HepG2 (cell line): ENCODE data around the gene PDZD4. TPM values are rescaled to one million over a fixed set of nuclear protein-coding genes. Genes with fewer than 3 reads are reported as not detected.

Experiments
- EHMT2 ChIP-seq: fragments of 200-600 bp; sonication (generic); IDR thresholded peaks from 2 replicates; pipeline ENCODE4 v1.7.0; 2017; ENCODE audit warnings: antibody characterized with exemption, low read depth, low read length, borderline replicate concordance
- FOXA3 ChIP-seq: IDR thresholded peaks from 2 replicates; pipeline ENCODE4 v1.6.1; 2016; ENCODE audit warnings: missing genetic modification reagents, missing compliant biosample characterization
- FOXP4 ChIP-seq: sonication (generic); formaldehyde crosslinking; IDR thresholded peaks from 2 replicates; pipeline ENCODE4 v1.4.0; 2020; ENCODE audit warnings: missing genetic modification reagents
- GPBP1L1 ChIP-seq: sonication (generic); formaldehyde crosslinking; IDR thresholded peaks from 2 replicates; pipeline ENCODE4 v1.5.0; 2020; ENCODE audit warnings: mild to moderate bottlenecking, missing genetic modification reagents
- GPN1 ChIP-seq: sonication (generic); formaldehyde crosslinking; IDR thresholded peaks from 2 replicates; pipeline ENCODE4 v1.5.1; 2020; ENCODE audit warnings: missing genetic modification reagents, borderline replicate concordance
- NR1H2 ChIP-seq: sonication (generic); formaldehyde crosslinking; IDR thresholded peaks from 2 replicates; pipeline ENCODE4 v1.8.1; 2022; ENCODE audit warnings: low read depth, missing genetic modification reagents, borderline replicate concordance
- POLR2AphosphoS2 ChIP-seq: IDR thresholded peaks from 2 replicates; pipeline ENCODE4 v1.6.1; 2011; ENCODE audit warnings: low read depth, low read length, improper control_type of control experiment
- RARA ChIP-seq: IDR thresholded peaks from 2 replicates; pipeline ENCODE4 v1.6.1; 2016; ENCODE audit warnings: missing genetic modification reagents, missing compliant biosample characterization
- RORA ChIP-seq: sonication (generic); formaldehyde crosslinking; IDR thresholded peaks from 2 replicates; pipeline ENCODE4 v1.5.0; 2020; ENCODE audit warnings: mild to moderate bottlenecking, missing genetic modification reagents, moderate library complexity
- SMAD1 ChIP-seq: sonication (generic); formaldehyde crosslinking; IDR thresholded peaks from 2 replicates; pipeline ENCODE4 v1.4.0; 2020; ENCODE audit warnings: missing genetic modification reagents, low read depth, mild to moderate bottlenecking, borderline replicate concordance
- SNAPC5 ChIP-seq: sonication (generic); formaldehyde crosslinking; IDR thresholded peaks from 2 replicates; pipeline ENCODE4 v1.8.1; 2023; ENCODE audit warnings: mild to moderate bottlenecking, missing genetic modification reagents, borderline replicate concordance
- ZHX1 ChIP-seq: sonication (generic); formaldehyde crosslinking; IDR thresholded peaks from 2 replicates; pipeline ENCODE4 v1.8.1; 2022; ENCODE audit warnings: low read depth, mild to moderate bottlenecking, missing genetic modification reagents
- ZNF225 ChIP-seq: sonication (generic); formaldehyde crosslinking; IDR thresholded peaks from 2 replicates; pipeline ENCODE4 v1.4.0; 2020; ENCODE audit warnings: mild to moderate bottlenecking, missing genetic modification reagents
- ZNF280D ChIP-seq: sonication (generic); formaldehyde crosslinking; IDR thresholded peaks from 2 replicates; pipeline ENCODE4 v1.5.1; 2020; ENCODE audit warnings: mild to moderate bottlenecking, missing genetic modification reagents
- ZNF367 ChIP-seq: sonication (generic); formaldehyde crosslinking; IDR thresholded peaks from 2 replicates; pipeline ENCODE4 v1.4.0; 2020; ENCODE audit warnings: missing genetic modification reagents, borderline replicate concordance
- ZNF383 ChIP-seq: sonication (generic); formaldehyde crosslinking; IDR thresholded peaks from 2 replicates; pipeline ENCODE4 v1.4.0; 2020; ENCODE audit warnings: missing genetic modification reagents, mild to moderate bottlenecking, borderline replicate concordance
- ZNF546 ChIP-seq: sonication (generic); formaldehyde crosslinking; conservative IDR thresholded peaks from 2 replicates; pipeline ENCODE4 v1.8.1; 2023; ENCODE audit warnings: mild to moderate bottlenecking, missing genetic modification reagents
- ZNF567 ChIP-seq: sonication (generic); formaldehyde crosslinking; IDR thresholded peaks from 2 replicates; pipeline ENCODE4 v1.8.1; 2023; ENCODE audit warnings: mild to moderate bottlenecking, missing genetic modification reagents, borderline replicate concordance
- ZNF572 ChIP-seq: sonication (generic); formaldehyde crosslinking; IDR thresholded peaks from 2 replicates; pipeline ENCODE4 v1.5.1; 2020; ENCODE audit warnings: mild to moderate bottlenecking, missing genetic modification reagents
- ZNF678 ChIP-seq: sonication (generic); formaldehyde crosslinking; IDR thresholded peaks from 2 replicates; pipeline ENCODE4 v1.4.0; 2020; ENCODE audit warnings: mild to moderate bottlenecking, missing genetic modification reagents
- polyA plus RNA-seq, 8 experiments: library from polyadenylated mRNA; depleted of rRNA in 3 of 8; stranded (reverse) in 7 of 8; unstranded in 1 of 8; fragments of >200 nt; fragmentation: Illumina TruSeq in 4 of 8; extraction: Trizol in 4 of 8; gene quantifications; 2 replicates each; pipeline versions ENCODE4 v1.2.1 to v1.2.3, GENCODE V29; 2011 to 2016; ENCODE audit warnings: low read depth in 4 of 8, missing spikeins in 1 of 8, mixed read lengths in 1 of 8; ENCODE audit not compliant: insufficient read depth in 1 of 8
- total RNA-seq, 5 experiments: library from RNA; depleted of rRNA; stranded (reverse); fragments of >200 nt; fragmentation: Illumina TruSeq; extraction: Trizol; gene quantifications; 2 replicates each; pipeline ENCODE4 v1.2.3, GENCODE V29; 2016; ENCODE audit warnings: low read depth in 1 of 5

PDZD4 gene
- total and polyA plus RNA-seq, 2 of the 13 experiments (the other 11 are each of a cell fraction or from before 2014, with no cell fraction given): not detected

GRCh38 chrX:153875391-153876111, 45.2 kb upstream of the PDZD4 start (continued):
- TF ChIP-seq ZHX1 (CRISPR knock-in tag) (peak; percentile 98), ZNF280D (CRISPR knock-in tag) (peak; percentile 100), RORA (CRISPR knock-in tag) (peak; percentile 93), RARA (CRISPR knock-in tag) (peak; percentile 94), ZNF383 (peak; percentile 69; the same call in 1 of the 2 replicates), GPBP1L1 (no peak), ZNF546 (CRISPR knock-in tag) (peak; percentile 100), ZNF678 (peak; percentile 100), ZNF567 (peak; percentile 99), SNAPC5 (CRISPR knock-in tag) (peak; percentile 98), POLR2AphosphoS2 (no peak), ZNF572 (no peak), EHMT2 (peak; percentile 96; the same call in 1 of the 2 replicates), ZNF367 (peak; percentile 99), GPN1 (peak; percentile 99), SMAD1 (peak; percentile 97), ZNF225 (CRISPR knock-in tag) (peak; percentile 100), FOXP4 (CRISPR knock-in tag) (peak; percentile 91), FOXA3 (peak; percentile 84), NR1H2 (CRISPR knock-in tag) (peak; percentile 98)
